NCI-H446 (cell line): ENCODE measurements around the gene SETBP1.
"Not testable (repeated sequence)": the region's sequence is repeated elsewhere in the genome, so short reads cannot be mapped to it uniquely, and the experiment has no call there.

Experiments
- DNase-seq, 2 experiments: peaks; one replicate each; lab custom pipeline; 2025; lab: John Stamatoyannopoulos, UW

Gene SETBP1

GRCh38 chr18:44704135-44704789 lies 23.6 kb downstream of the SETBP1 start:
- DNase-seq, result no peak

GRCh38 chr18:44705075-44705675 lies 24.5 kb downstream of the SETBP1 start:
- DNase-seq, result no peak

GRCh38 chr18:44708451-44709083 lies 27.9 kb downstream of the SETBP1 start:
- DNase-seq, result no peak

- no peak for DNase-seq
Measured at GRCh38 chr18:44709307-44710126, 28.8 kb downstream of the SETBP1 start.

GRCh38 chr18:44710931-44711330 lies 30.2 kb downstream of the SETBP1 start:
- no peak for DNase-seq

GRCh38 chr18:44712025-44712424 lies 31.3 kb downstream of the SETBP1 start:
- no peak for DNase-seq

- no peak for DNase-seq
Measured at GRCh38 chr18:44713435-44713834, 32.7 kb downstream of the SETBP1 start.

GRCh38 chr18:44714376-44714775 lies 33.7 kb downstream of the SETBP1 start:
- no peak for DNase-seq

GRCh38 chr18:44715245-44715644 lies 34.6 kb downstream of the SETBP1 start:
- DNase-seq, result peak in 1 of 2 experiments; percentile 24

- DNase-seq, result peak; percentile 62 to 80
Measured at GRCh38 chr18:44715842-44716241, 35.2 kb downstream of the SETBP1 start.

GRCh38 chr18:44716697-44717163 lies 36.0 kb downstream of the SETBP1 start:
- DNase-seq, result no peak

GRCh38 chr18:44719519-44720060 lies 38.9 kb downstream of the SETBP1 start:
- DNase-seq, result no peak

GRCh38 chr18:44721748-44722147 lies 41.1 kb downstream of the SETBP1 start:
- not testable (repeated sequence) for DNase-seq

GRCh38 chr18:44723411-44723810 lies 42.7 kb downstream of the SETBP1 start:
- DNase-seq, result no peak

- DNase-seq, result no peak
Measured at GRCh38 chr18:44724105-44724778, 43.6 kb downstream of the SETBP1 start.

- no peak for DNase-seq
Measured at GRCh38 chr18:44725300-44726058, 44.8 kb downstream of the SETBP1 start.

- no peak for DNase-seq
Measured at GRCh38 chr18:44726059-44726421, 45.4 kb downstream of the SETBP1 start.

- no peak for DNase-seq
Measured at GRCh38 chr18:44727291-44727690, 46.6 kb downstream of the SETBP1 start.

- DNase-seq, result no peak
Measured at GRCh38 chr18:44729631-44730101, 49.0 kb downstream of the SETBP1 start.

GRCh38 chr18:44730803-44731529 lies 50.3 kb downstream of the SETBP1 start:
- no peak for DNase-seq
